ENCODE results near the gene EEF1AKMT3. TPM values are rescaled to one million over a fixed set of nuclear protein-coding genes. Genes with fewer than 3 reads are reported as not detected.

Gene EEF1AKMT3
- polyA plus RNA-seq, 1 donor (not counting 4 experiments of a cell fraction or from before 2014, with no cell fraction given): 7.7 TPM

- no peaks in the 10 kb centered on the region for H3K9me3 ChIP-seq (ENCODE audit: control insufficient read depth, low read depth, low read length)
- dilution Hi-C loops (cut with MboI; ENCODE audit: extremely low pct_ligation_motif_present, low sequenced_read_pairs): no loop called here
- H3K4me2 ChIP-seq (ENCODE audit: control insufficient read depth, extremely low read depth, insufficient read depth, low read depth, low read length): peak overlapping the region; percentile 74
- H4K20me1 ChIP-seq (ENCODE audit: control insufficient read depth, extremely low read depth, insufficient read depth, low read length): no peaks in the 10 kb centered on the region
- H3K79me2 ChIP-seq (ENCODE audit: control insufficient read depth, insufficient read depth, low read length): peaks cover 81% of the 10 kb centered on the region
- peak overlapping the region; percentile 69 to 97 (median 89) for H3K4me3 ChIP-seq (ENCODE audit: control insufficient read depth in 2 of 3, extremely low read depth in 1 of 3, insufficient read depth in 2 of 3, low read depth in 1 of 3, low read length in 3 of 3)
- H3K27ac ChIP-seq (ENCODE audit: control insufficient read depth, insufficient read depth, low read length): peak overlapping the region; percentile 67
- H3K36me3 ChIP-seq (ENCODE audit: control insufficient read depth in 2 of 2, extremely low read depth in 1 of 2, insufficient read depth in 2 of 2, low read length in 2 of 2): peaks cover 30 to 49% of the 10 kb centered on the region in 2 experiments
- H3K4me1 ChIP-seq (ENCODE audit: control insufficient read depth, extremely low read depth, insufficient read depth, low read length): peaks cover 35% of the 10 kb centered on the region
- peak overlapping the region; percentile 80 for H3K9ac ChIP-seq (ENCODE audit: control insufficient read depth, extremely low read depth, insufficient read depth, low read length)
- H3K9me1 ChIP-seq (ENCODE audit: control insufficient read depth, extremely low read depth, insufficient read depth, low read length): no peaks in the 10 kb centered on the region
- TF ChIP-seq CTCF (optimal IDR thresholded peaks at IDR 0.05 in 1 of 3, IDR thresholded peaks at IDR 0.05 in 1 of 3, conservative IDR thresholded peaks at IDR 0.05 in 1 of 3; ENCODE audit: extremely low read depth in 1 of 3, insufficient read depth in 2 of 3, low read length in 3 of 3): peak in 1 of 3 experiments; percentile 0
- no peak for TF ChIP-seq EZH2 (IDR thresholded peaks at IDR 0.05; ENCODE audit: low read length)
- DNase-seq (ENCODE audit: low read depth, low spot score): no peak
- no peak for FAIRE-seq
- peak overlapping the region; percentile 18 for H2AFZ ChIP-seq (ENCODE audit: control insufficient read depth, low read length)
- no peaks in the 10 kb centered on the region for H3K27me3 ChIP-seq (ENCODE audit: control insufficient read depth, extremely low read depth, insufficient read depth, low read length)
These were observed 6.5 kb upstream of the EEF1AKMT3 start for GRCh38 chr12:57765698-57766463.

- Histone ChIP-seq H4K20me1 (ENCODE audit: control insufficient read depth, extremely low read depth, insufficient read depth, low read length) (no peaks in the 10 kb centered on the region), H3K9me3 (ENCODE audit: control insufficient read depth, low read depth, low read length) (no peaks in the 10 kb centered on the region), H3K4me2 (ENCODE audit: control insufficient read depth, extremely low read depth, insufficient read depth, low read depth, low read length) (peak within 1 kb of the TSS; percentile 74), H2AFZ (ENCODE audit: control insufficient read depth, low read length) (peak within 1 kb of the TSS; percentile 18), H3K4me3 (ENCODE audit: control insufficient read depth in 2 of 3, extremely low read depth in 1 of 3, insufficient read depth in 2 of 3, low read depth in 1 of 3, low read length in 3 of 3) (peak within 1 kb of the TSS; percentile 69 to 97 (median 89)), H3K79me2 (ENCODE audit: control insufficient read depth, insufficient read depth, low read length) (peaks cover 88% of the 10 kb centered on the region), H3K36me3 (ENCODE audit: control insufficient read depth in 2 of 2, extremely low read depth in 1 of 2, insufficient read depth in 2 of 2, low read length in 2 of 2) (peaks cover 23 to 45% of the 10 kb centered on the region in 2 experiments), H3K4me1 (ENCODE audit: control insufficient read depth, extremely low read depth, insufficient read depth, low read length) (peaks cover 42% of the 10 kb centered on the region), H3K9me1 (ENCODE audit: control insufficient read depth, extremely low read depth, insufficient read depth, low read length) (no peaks in the 10 kb centered on the region), H3K27me3 (ENCODE audit: control insufficient read depth, extremely low read depth, insufficient read depth, low read length) (no peaks in the 10 kb centered on the region), H3K27ac (ENCODE audit: control insufficient read depth, insufficient read depth, low read length) (peak within 1 kb of the TSS; percentile 67), H3K9ac (ENCODE audit: control insufficient read depth, extremely low read depth, insufficient read depth, low read length) (peak within 1 kb of the TSS; percentile 80)
- no peak for DNase-seq (ENCODE audit: low read depth, low spot score)
- FAIRE-seq: peak; percentile 59
- TF ChIP-seq CTCF (optimal IDR thresholded peaks at IDR 0.05 in 1 of 3, IDR thresholded peaks at IDR 0.05 in 1 of 3, conservative IDR thresholded peaks at IDR 0.05 in 1 of 3; ENCODE audit: extremely low read depth in 1 of 3, insufficient read depth in 2 of 3, low read length in 3 of 3) (no peak), EZH2 (IDR thresholded peaks at IDR 0.05; ENCODE audit: low read length) (no peak)
- dilution Hi-C loops (cut with MboI; ENCODE audit: extremely low pct_ligation_motif_present, low sequenced_read_pairs): no loop called here
These were observed 5.7 kb upstream of the EEF1AKMT3 start, which contains the start of gene CYP27B1 for GRCh38 chr12:57766464-57767304. TSS of gene CYP27B1 (minus strand) at chr12:57767078. CDS start at chr12:57767041, 37 bp downstream.
